GM12878 (cell line): ENCODE measurements around the gene FOXJ3. TPM values are rescaled to one million over a fixed set of nuclear protein-coding genes. Genes with fewer than 3 reads are reported as not detected.

Source experiments
- ATAC-seq: fragments of 200-7000 bp; cut with Tn5 transposase; 3 replicates; pipeline ENCODE4 v1.9.1; 2020; ENCODE audit warnings: mild to moderate bottlenecking, moderate library complexity
- BruUV-seq: library from RNA; stranded (reverse); fragments of 400-500 nt; replicated peaks from 2 replicates; lab custom pipeline; 2021; lab: Mats Ljungman, UMichigan
- CTCF ChIA-PET: fragments of 300-600 bp; sonication (Branson Sonifier 250); formaldehyde crosslinking; extraction: SDS; loops from one replicate; lab custom pipeline; 2021; ENCODE audit warnings: inconsistent platforms; lab: Yijun Ruan, JAX
- POLR2A ChIA-PET: fragments of 350-600 bp; formaldehyde crosslinking; extraction: SDS; loops from one replicate; lab custom pipeline; 2021; ENCODE audit warnings: inconsistent platforms; lab: Charles Lee
- RAD21 ChIA-PET: fragments of 300-600 bp; sonication (Branson Sonifier 250); formaldehyde crosslinking; loops from one replicate; lab custom pipeline; 2023; ENCODE audit warnings: antibody characterized with exemption; ENCODE audit not compliant: unreplicated experiment; lab: Charles Lee
- SMC1A ChIA-PET: fragments of 300-600 bp; sonication (Branson Sonifier 250); formaldehyde crosslinking; loops from one replicate; lab custom pipeline; 2023; ENCODE audit not compliant: unreplicated experiment, uncharacterized antibody; lab: Charles Lee
- DNase-seq: peaks from one replicate; pipeline ENCODE4 v3.0.0-alpha.2; 2011; ENCODE audit warnings: low read depth, low spot score
- FAIRE-seq: peaks from 3 replicates; lab custom pipeline; 2011; peaks lifted over from hg19 to GRCh38; lab: Jason Lieb, UNC
- H2AFZ ChIP-seq: 2 replicates; pipeline ENCODE4 v1.6.0; 2011; ENCODE audit warnings: low read depth, low read length, control low read depth; ENCODE audit not compliant: control insufficient read depth
- H3K27ac ChIP-seq: 2 replicates; pipeline ENCODE4 v1.5.1; 2011; ENCODE audit warnings: control low read depth; ENCODE audit not compliant: control insufficient read depth, insufficient read depth
- H3K27me3 ChIP-seq, 2 experiments: replicated peaks in 1 of 2; 2 replicates each; pipeline versions ENCODE4 v1.6.0 to v1.6.1; 2011; ENCODE audit warnings: low read length in 1 of 2; ENCODE audit not compliant: control insufficient read depth in 2 of 2, insufficient read depth in 2 of 2
- H3K36me3 ChIP-seq, 2 experiments: 2 replicates each; pipeline ENCODE4 v1.5.1; 2011; ENCODE audit warnings: low read length in 1 of 2; ENCODE audit not compliant: control insufficient read depth in 2 of 2, insufficient read depth in 2 of 2
- H3K4me1 ChIP-seq: 2 replicates; pipeline ENCODE4 v1.6.1; 2011; ENCODE audit warnings: mild to moderate bottlenecking, low read length, moderate library complexity, mixed read lengths; ENCODE audit not compliant: control insufficient read depth, insufficient read depth
- H3K4me2 ChIP-seq: 2 replicates; pipeline ENCODE4 v1.6.0; 2011; ENCODE audit warnings: control low read depth; ENCODE audit not compliant: control insufficient read depth, insufficient read depth
- H3K4me3 ChIP-seq: fragments of 200-600 bp; sonication (generic); 2 replicates; pipeline ENCODE4 v1.5.1; 2016
- H3K79me2 ChIP-seq: 2 replicates; pipeline ENCODE4 v1.6.0; 2011; ENCODE audit warnings: low read length; ENCODE audit not compliant: control insufficient read depth, insufficient read depth
- H3K9ac ChIP-seq: 2 replicates; pipeline ENCODE4 v1.8.0; 2011; ENCODE audit warnings: low read length, control low read depth, mixed read lengths; ENCODE audit not compliant: control insufficient read depth, insufficient read depth
- H3K9me3 ChIP-seq: replicated peaks from 3 replicates; pipeline ENCODE4 v1.5.1; 2011; ENCODE audit warnings: mild to moderate bottlenecking, low read length; ENCODE audit not compliant: control insufficient read depth, insufficient read depth
- H4K20me1 ChIP-seq: 2 replicates; pipeline ENCODE4 v1.6.0; 2011; ENCODE audit not compliant: control insufficient read depth, insufficient read depth
- BRCA1 ChIP-seq: IDR thresholded peaks from 2 replicates; pipeline ENCODE4 v1.6.1; 2011; ENCODE audit warnings: low read depth, low read length, improper control_type of control experiment
- KDM1A ChIP-seq: fragments of 200-600 bp; sonication (generic); IDR thresholded peaks from 2 replicates; pipeline ENCODE4 v1.6.1; 2016; ENCODE audit warnings: borderline replicate concordance
- MTA3 ChIP-seq: IDR thresholded peaks from 2 replicates; pipeline ENCODE4 v1.6.1; 2012; ENCODE audit warnings: low read length, inconsistent platforms, borderline replicate concordance
- POLR2A ChIP-seq: IDR thresholded peaks from 2 replicates; pipeline ENCODE4 v1.6.1; 2011; ENCODE audit warnings: low read depth, mild to moderate bottlenecking, low read length
- SKIL ChIP-seq: fragments of 450-650 bp; IDR thresholded peaks from 2 replicates; pipeline ENCODE4 v1.6.1; 2017; ENCODE audit warnings: mild to moderate bottlenecking, low read depth, inconsistent platforms; ENCODE audit not compliant: poor library complexity, severe bottlenecking
- WGBS: methylation state at CpG from one replicate; pipeline ENCODE4 v1.1.6; 2016; ENCODE audit warnings: low lambda C conversion rate; ENCODE audit not compliant: insufficient replicate concordance, insufficient coverage; ENCODE audit errors: missing lambda C conversion rate; 5-methylcytosine and 5-hydroxymethylcytosine counted together
- in situ Hi-C: fragments of 300-500 bp; cut with MboI; formaldehyde crosslinking; loops from 9 replicates; pipeline ENCODE4 v1.14.3; 2018; ENCODE audit warnings: mixed read lengths
- intact Hi-C: fragments of 100-400 bp; cut with micrococcal nuclease; formaldehyde crosslinking; loops from one replicate; pipeline ENCODE4 v1.14.2; 2022; ENCODE audit not compliant: unreplicated experiment
- polyA plus RNA-seq, 11 experiments: library from polyadenylated mRNA; depleted of rRNA in 4 of 11; unstranded in 6 of 11; stranded (reverse) in 5 of 11; fragments of >200 nt; fragmentation: Nextera tagmentation in 4 of 11; fragmentation: Illumina TruSeq in 1 of 11; extraction: Ambion mirVana in 4 of 11; extraction: Trizol in 1 of 11; gene quantifications; 1 replicate in 1 of 11; 2 replicates in 10 of 11; pipeline versions ENCODE4 v1.2.1 to v1.2.3, GENCODE V29; 2011 to 2016; ENCODE audit warnings: inconsistent platforms in 2 of 11, missing spikeins in 2 of 11, low read depth in 1 of 11
- total RNA-seq, 4 experiments: library from RNA; depleted of rRNA in 3 of 4; stranded (reverse); fragments of >200 nt in 3 of 4; fragmentation: Illumina TruSeq in 1 of 4; extraction: Trizol in 1 of 4; gene quantifications; 2 replicates each; pipeline versions ENCODE4 v1.2.1 to v1.2.3, GENCODE V29; 2013 to 2021

The FOXJ3 gene
- total and polyA plus RNA-seq, 10 of the 15 experiments (the other 5 are each of a cell fraction or from before 2014, with no cell fraction given): 9.5 to 54.2 (median 24.7) TPM

GRCh38 chr1:42175314-42176054 lies 159.6 kb downstream of the FOXJ3 start:
- ATAC-seq (no peak), DNase-seq (no peak), FAIRE-seq (no peak)
- Histone ChIP-seq H3K27me3 (no peaks in the 10 kb centered on the region), H3K4me1 (no peaks in the 10 kb centered on the region), H3K4me2 (no peak overlapping the region), H4K20me1 (no peaks in the 10 kb centered on the region), H2AFZ (no peak overlapping the region), H3K36me3 (peaks cover 0 to 15% of the 10 kb centered on the region in 2 experiments; a peak in 3 of 4 replicates), H3K4me3 (no peak overlapping the region), H3K9me3 (no peaks in the 10 kb centered on the region), H3K79me2 (no peaks in the 10 kb centered on the region), H3K27ac (no peak overlapping the region), H3K9ac (no peak overlapping the region)
- WGBS: 89% methylated on average over 7 of the region's 7 CpGs
- no peak for TF ChIP-seq BRCA1
- TF ChIP-seq KDM1A: no peak
- peak; percentile 48 for TF ChIP-seq POLR2A
- no peak for TF ChIP-seq SKIL
- no peak for TF ChIP-seq MTA3
- in situ Hi-C loops (loop anchor here (10.0 kb wide), 1 partner anchor 601 kb away; no protein-coding TSS in a partner anchor), intact Hi-C loops (loop anchor here (5.0 to 10.0 kb wide), 2 partner anchors 162 to 289 kb away; partner anchors contain the start of genes CCDC30 and FOXJ3)
- ChIA-PET CTCF (interaction anchor here (0.7 to 4.2 kb wide), 12 partner anchors 10 to 709 kb away, joined by 3 to 48 read pairs (median 16); partner anchors contain the start of gene GUCA2A), SMC1A (interaction anchor here (0.8 to 2.7 kb wide), 4 partner anchors 28 to 363 kb away, joined by 4 to 19 read pairs (median 4); no protein-coding TSS in a partner anchor), POLR2A (no interaction called here), RAD21 (interaction anchor here (1.4 kb wide), 1 partner anchor 159 kb away, joined by 6 read pairs; no protein-coding TSS in a partner anchor)
- no TSS peak for BruUV-seq
